HCT116 (cell line): ENCODE data around the gene CASKIN2.

Experiments
- CBX3 ChIP-seq: IDR thresholded peaks from 2 replicates; pipeline ENCODE4 v1.6.1; 2012; ENCODE audit warnings: low read depth
- CTCF ChIP-seq, 3 experiments: fragments of 200-600 bp in 1 of 3; sonication (generic) in 1 of 3; IDR thresholded peaks in 2 of 3; conservative IDR thresholded peaks in 1 of 3; 2 replicates each; pipeline ENCODE4 v1.5.1; 2012 to 2017; ENCODE audit warnings: low read depth in 2 of 3, low read length in 2 of 3, antibody characterized with exemption in 1 of 3, borderline replicate concordance in 1 of 3, control low read depth in 1 of 3, mild to moderate bottlenecking in 1 of 3, mixed read lengths in 1 of 3, mixed run types in 1 of 3, moderate library complexity in 1 of 3; ENCODE audit not compliant: insufficient read depth in 1 of 3
- EGR1 ChIP-seq: IDR thresholded peaks from 2 replicates; pipeline ENCODE4 v1.6.1; 2012; ENCODE audit warnings: low read depth
- EZH2 ChIP-seq: fragments of 200-600 bp; sonication (generic); IDR thresholded peaks from 2 replicates; pipeline ENCODE4 v1.6.1; 2017; ENCODE audit warnings: antibody characterized with exemption, mixed run types
- EZH2phosphoT487 ChIP-seq: fragments of 200-600 bp; IDR thresholded peaks from 2 replicates; pipeline ENCODE4 v1.6.1; 2018; ENCODE audit warnings: antibody characterized with exemption, borderline replicate concordance
- FOSL1 ChIP-seq: IDR thresholded peaks from 2 replicates; pipeline ENCODE4 v1.6.1; 2012; ENCODE audit warnings: low read depth
- MAX ChIP-seq: IDR thresholded peaks from 2 replicates; pipeline ENCODE4 v1.6.1; 2012
- POLR2A ChIP-seq: IDR thresholded peaks from 2 replicates; pipeline ENCODE4 v1.7.0; 2011; ENCODE audit warnings: borderline replicate concordance; ENCODE audit not compliant: insufficient read depth, insufficient read length; ENCODE audit errors: extremely low read depth
- SRF ChIP-seq: IDR thresholded peaks from 2 replicates; pipeline ENCODE4 v1.6.1; 2012; ENCODE audit warnings: low read depth
- TCF7L2 ChIP-seq: IDR thresholded peaks from 2 replicates; pipeline ENCODE4 v1.7.0; 2011; ENCODE audit warnings: borderline replicate concordance, inconsistent platforms; ENCODE audit not compliant: insufficient read depth, insufficient read length; ENCODE audit errors: extremely low read depth
- ZFX ChIP-seq: fragments of 450-650 bp; IDR thresholded peaks from 2 replicates; pipeline ENCODE4 v1.6.1; 2017
- ZNF274 ChIP-seq: fragments of 200-500 bp; sonication (Bioruptor generic); IDR thresholded peaks from 2 replicates; pipeline ENCODE4 v1.6.1; 2014; ENCODE audit warnings: mild to moderate bottlenecking, low read depth, low read length, inconsistent platforms

DNA sequence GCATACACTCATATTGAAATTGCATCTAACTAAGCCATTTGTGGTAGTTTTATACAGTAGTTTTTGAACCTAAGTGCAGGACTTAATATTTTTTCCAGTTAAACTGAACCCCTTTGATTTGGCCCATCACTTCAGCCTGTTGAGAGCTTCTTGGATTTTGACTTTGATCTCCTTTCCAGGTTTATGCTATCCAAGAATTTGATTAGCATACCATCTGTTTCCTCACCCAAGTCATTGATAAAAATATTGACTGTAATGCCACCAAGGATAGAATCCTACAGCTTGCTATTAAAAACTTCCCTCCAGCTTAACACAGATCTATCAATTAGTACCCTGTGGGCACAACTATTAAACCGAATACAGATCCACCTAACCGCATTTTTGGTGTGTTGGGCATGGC, 51.7 kb downstream of the CASKIN2 start:
- no peak for TF ChIP-seq EGR1
- TF ChIP-seq ZFX = no peak
- TF ChIP-seq EZH2 = no peak
- no peak for TF ChIP-seq FOSL1
- no peak for TF ChIP-seq TCF7L2
- TF ChIP-seq SRF = no peak
- TF ChIP-seq CTCF (IDR thresholded peaks at IDR 0.05 in 2 of 3, conservative IDR thresholded peaks at IDR 0.05 in 1 of 3; ENCODE audit: borderline replicate concordance in 1 of 3, insufficient read depth in 1 of 3, low read depth in 2 of 3, low read length in 2 of 3) = no peak
- no peak for TF ChIP-seq MAX
- TF ChIP-seq CBX3 = no peak
- no peak for TF ChIP-seq ZNF274
- TF ChIP-seq POLR2A = no peak
- no peak for TF ChIP-seq EZH2phosphoT487
